EH (cell line): ENCODE measurements around the gene ZNF281.
A peak's percentile ranks its signal among the peaks of the same experiment; 100 is the strongest.

ENCODE experiments used
- DNase-seq: peaks from one replicate; pipeline ENCODE4 v3.0.0-alpha.2; 2015; ENCODE audit warnings: low read depth

The ZNF281 gene

GRCh38 chr1:200386416-200386815 lies 23.4 kb downstream of the ZNF281 start:
- DNase-seq: peak; percentile 63

- peak; percentile 60 for DNase-seq
Observed at GRCh38 chr1:200384818-200385390, 24.9 kb downstream of the ZNF281 start.

GRCh38 chr1:200381256-200381984 lies 28.4 kb downstream of the ZNF281 start:
- no peak for DNase-seq

GRCh38 chr1:200380589-200381021 lies 29.2 kb downstream of the ZNF281 start:
- DNase-seq: no peak

GRCh38 chr1:200379940-200380588 lies 29.8 kb downstream of the ZNF281 start:
- DNase-seq: no peak

GRCh38 chr1:200379432-200379757 lies 30.4 kb downstream of the ZNF281 start:
- DNase-seq: peak; percentile 99

GRCh38 chr1:200378096-200378495 lies 31.7 kb downstream of the ZNF281 start:
- no peak for DNase-seq

- peak; percentile 88 for DNase-seq
Observed at GRCh38 chr1:200376528-200376927, 33.3 kb downstream of the ZNF281 start.

- DNase-seq: peak; percentile 75
Observed at GRCh38 chr1:200374569-200375295, 35.1 kb downstream of the ZNF281 start.

- DNase-seq: no peak
Observed at GRCh38 chr1:200373811-200374231, 36.0 kb downstream of the ZNF281 start.

- no peak for DNase-seq
Observed at GRCh38 chr1:200372885-200373181, 37.0 kb downstream of the ZNF281 start.

GRCh38 chr1:200372095-200372884 lies 37.5 kb downstream of the ZNF281 start:
- DNase-seq: peak; percentile 94

- no peak for DNase-seq
Observed at GRCh38 chr1:200369706-200370105, 40.1 kb downstream of the ZNF281 start.

GRCh38 chr1:200369131-200369530 lies 40.7 kb downstream of the ZNF281 start:
- DNase-seq: no peak

- DNase-seq: no peak
Observed at GRCh38 chr1:200368556-200368955, 41.3 kb downstream of the ZNF281 start.

- DNase-seq: peak; percentile 97
Observed at GRCh38 chr1:200367841-200368534, 41.8 kb downstream of the ZNF281 start.

- no peak for DNase-seq
Observed at GRCh38 chr1:200366577-200367253, 43.1 kb downstream of the ZNF281 start.

GRCh38 chr1:200365897-200366426 lies 43.9 kb downstream of the ZNF281 start:
- DNase-seq: peak; percentile 54

- peak; percentile 75 for DNase-seq
Observed at GRCh38 chr1:200364831-200365230, 45.0 kb downstream of the ZNF281 start.

GRCh38 chr1:200364091-200364759 lies 45.6 kb downstream of the ZNF281 start:
- DNase-seq: peak; percentile 69
